Measurements from ENCODE around the gene FKRP.

The FKRP gene

DNA sequence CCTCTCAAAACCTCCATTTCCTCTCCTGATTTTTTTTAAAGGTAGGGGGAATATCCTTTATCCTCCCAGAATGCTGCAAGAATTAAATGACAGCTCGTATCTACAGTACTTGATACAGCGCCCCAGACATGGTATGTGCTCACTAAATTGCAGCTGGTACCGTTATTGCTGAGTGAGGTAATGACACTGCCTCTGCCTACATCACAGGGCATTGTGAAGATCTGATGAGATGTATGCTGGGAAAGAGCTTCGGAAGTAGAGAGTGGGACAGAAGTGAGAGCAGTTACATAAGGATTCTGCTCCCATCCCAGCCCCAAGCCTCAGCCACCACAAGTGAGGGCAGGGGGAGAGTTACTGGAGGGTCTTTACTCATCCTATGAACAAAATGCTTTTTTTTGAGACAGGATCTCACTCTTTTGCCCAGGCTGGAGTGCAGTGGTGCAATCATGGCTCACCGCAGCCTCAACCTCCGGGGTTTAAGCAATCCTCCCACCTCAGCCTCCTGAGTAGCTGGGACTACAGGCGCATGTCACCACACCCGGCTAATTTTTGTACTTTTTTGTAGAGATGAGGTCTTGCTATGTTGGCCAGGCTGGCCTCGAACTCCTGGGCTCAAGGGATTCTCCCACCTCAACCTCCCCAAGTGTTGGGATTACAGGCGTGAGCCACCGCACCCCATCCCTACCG lies 1.7 kb upstream of the FKRP start:
- Histone ChIP-seq H3K27ac (ENCODE audit: low read length) (no peak overlapping the region), H3K79me2 (ENCODE audit: low read length) (peaks cover 78% of the 10 kb centered on the region), H3K4me2 (ENCODE audit: low read depth, low read length) (peak overlapping the region; percentile 96; the same call in 1 of the 2 replicates), H3K27me3 (replicated peaks; ENCODE audit: insufficient read depth, low read length) (no peaks in the 10 kb centered on the region), H4K20me1 (ENCODE audit: insufficient read depth, low read length) (peaks cover 30% of the 10 kb centered on the region), H3K4me3 (ENCODE audit: low read length) (no peak overlapping the region), H3F3A (ENCODE audit: insufficient read depth, low read length) (no peaks in the 10 kb centered on the region), H3K9me3 (replicated peaks; ENCODE audit: insufficient read depth, low read length) (no peaks in the 10 kb centered on the region), H2AFZ (ENCODE audit: low read length) (no peak overlapping the region), H3K36me3 (replicated peaks; ENCODE audit: insufficient read depth, low read length) (no peaks in the 10 kb centered on the region), H3K4me1 (ENCODE audit: low read length) (peaks cover 14% of the 10 kb centered on the region), H3K9ac (ENCODE audit: low read length) (no peak overlapping the region), H3K9me2 (replicated peaks; ENCODE audit: insufficient read depth, low read length) (no peaks in the 10 kb centered on the region)
- TF ChIP-seq EZH2phosphoT487 (IDR thresholded peaks at IDR 0.05; ENCODE audit: low read length) = no peak
- TF ChIP-seq EZH2 (optimal IDR thresholded peaks at IDR 0.05; ENCODE audit: low read depth, low read length) = no peak
- TF ChIP-seq, protein P1, sequence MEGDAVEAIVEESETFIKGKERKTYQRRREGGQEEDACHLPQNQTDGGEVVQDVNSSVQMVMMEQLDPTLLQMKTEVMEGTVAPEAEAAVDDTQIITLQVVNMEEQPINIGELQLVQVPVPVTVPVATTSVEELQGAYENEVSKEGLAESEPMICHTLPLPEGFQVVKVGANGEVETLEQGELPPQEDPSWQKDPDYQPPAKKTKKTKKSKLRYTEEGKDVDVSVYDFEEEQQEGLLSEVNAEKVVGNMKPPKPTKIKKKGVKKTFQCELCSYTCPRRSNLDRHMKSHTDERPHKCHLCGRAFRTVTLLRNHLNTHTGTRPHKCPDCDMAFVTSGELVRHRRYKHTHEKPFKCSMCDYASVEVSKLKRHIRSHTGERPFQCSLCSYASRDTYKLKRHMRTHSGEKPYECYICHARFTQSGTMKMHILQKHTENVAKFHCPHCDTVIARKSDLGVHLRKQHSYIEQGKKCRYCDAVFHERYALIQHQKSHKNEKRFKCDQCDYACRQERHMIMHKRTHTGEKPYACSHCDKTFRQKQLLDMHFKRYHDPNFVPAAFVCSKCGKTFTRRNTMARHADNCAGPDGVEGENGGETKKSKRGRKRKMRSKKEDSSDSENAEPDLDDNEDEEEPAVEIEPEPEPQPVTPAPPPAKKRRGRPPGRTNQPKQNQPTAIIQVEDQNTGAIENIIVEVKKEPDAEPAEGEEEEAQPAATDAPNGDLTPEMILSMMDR (IDR thresholded peaks at IDR 0.05; ENCODE audit: low read length) = no peak
- no peak for DNase-seq

DNA sequence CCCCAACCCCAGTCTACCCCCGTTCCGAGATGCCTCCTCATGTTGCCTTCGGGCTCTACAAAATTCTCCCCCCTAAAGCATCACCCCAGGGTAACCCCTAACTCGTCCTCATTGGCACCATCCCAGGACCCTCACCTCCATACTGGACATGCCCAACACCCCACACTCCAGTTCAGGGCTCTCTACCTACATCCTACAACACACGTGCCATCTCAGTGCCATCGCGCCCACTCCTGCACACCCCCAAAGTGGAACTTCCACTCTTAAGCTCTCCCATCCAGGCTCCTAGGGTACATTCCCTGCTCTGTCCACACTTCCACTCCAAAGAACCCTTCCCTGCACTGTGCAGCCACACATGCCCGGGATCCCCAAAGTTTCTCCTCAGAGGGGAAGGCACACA lies 827 bp upstream of the FKRP start:
- Histone ChIP-seq H3K79me2 (ENCODE audit: low read length) (peaks cover 69% of the 10 kb centered on the region), H3K4me2 (ENCODE audit: low read depth, low read length) (peak overlapping the region; percentile 96), H3K9me2 (replicated peaks; ENCODE audit: insufficient read depth, low read length) (no peaks in the 10 kb centered on the region), H3F3A (ENCODE audit: insufficient read depth, low read length) (no peaks in the 10 kb centered on the region), H3K36me3 (replicated peaks; ENCODE audit: insufficient read depth, low read length) (no peaks in the 10 kb centered on the region), H4K20me1 (ENCODE audit: insufficient read depth, low read length) (peaks cover 26% of the 10 kb centered on the region), H3K9ac (ENCODE audit: low read length) (peak overlapping the region; percentile 89), H3K27me3 (replicated peaks; ENCODE audit: insufficient read depth, low read length) (no peaks in the 10 kb centered on the region), H3K27ac (ENCODE audit: low read length) (no peak overlapping the region), H2AFZ (ENCODE audit: low read length) (no peak overlapping the region), H3K9me3 (replicated peaks; ENCODE audit: insufficient read depth, low read length) (no peaks in the 10 kb centered on the region), H3K4me3 (ENCODE audit: low read length) (peak overlapping the region; percentile 97), H3K4me1 (ENCODE audit: low read length) (peaks cover 14% of the 10 kb centered on the region)
- no peak for TF ChIP-seq EZH2phosphoT487 (IDR thresholded peaks at IDR 0.05; ENCODE audit: low read length)
- TF ChIP-seq, protein P1 (IDR thresholded peaks at IDR 0.05; ENCODE audit: low read length) = no peak
- TF ChIP-seq EZH2 (optimal IDR thresholded peaks at IDR 0.05; ENCODE audit: low read depth, low read length) = no peak
- DNase-seq = no peak

DNA sequence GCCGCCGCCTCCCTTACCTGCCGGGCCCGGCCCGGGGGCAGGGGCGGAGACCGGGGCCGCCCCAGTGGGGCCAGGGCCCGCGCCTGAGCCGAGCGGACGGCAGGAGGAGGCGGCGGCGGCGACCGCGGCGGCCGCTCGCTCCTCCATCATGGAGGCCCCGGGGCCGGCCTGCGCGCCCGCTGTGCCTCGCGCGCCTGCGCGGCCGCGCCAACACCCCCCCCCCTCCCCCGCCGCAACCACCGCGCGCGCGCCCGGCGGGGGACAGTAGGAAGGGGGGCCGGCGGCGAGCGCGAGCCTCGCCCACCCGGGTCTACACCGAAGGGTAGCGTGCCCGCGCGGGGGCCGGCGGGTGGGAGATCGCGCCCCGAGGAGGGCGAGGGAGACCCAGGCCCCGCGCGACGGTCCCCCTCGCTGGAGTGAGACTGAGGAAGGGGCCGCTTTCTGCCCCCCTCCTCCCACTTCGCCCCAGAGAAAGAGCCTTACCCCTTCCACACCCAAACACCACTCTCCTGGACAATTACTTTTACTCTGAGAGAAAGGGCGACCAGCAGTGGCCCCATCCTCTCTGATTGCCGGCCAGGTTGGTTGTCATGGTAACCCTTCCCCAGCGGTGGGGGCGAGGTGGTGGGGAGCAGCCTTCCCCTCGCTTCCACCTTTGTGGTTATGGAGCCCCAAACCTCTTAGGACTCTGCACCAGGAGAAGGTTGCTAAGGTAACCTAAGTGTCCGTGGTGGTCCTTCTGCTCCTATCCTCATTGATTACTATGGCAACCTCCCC lies 612 bp downstream of the FKRP start, which contains the start of gene STRN4:
TSS of gene STRN4 (minus strand) at position 170 of the 777 bp plus-strand sequence. CDS start at position 150, 20 bp downstream.
- Histone ChIP-seq H3K9ac (ENCODE audit: low read length) (peak within 1 kb of the TSS; percentile 97), H3K4me3 (ENCODE audit: low read length) (peak within 1 kb of the TSS; percentile 97), H2AFZ (ENCODE audit: low read length) (peak within 1 kb of the TSS; percentile 92), H3K9me3 (replicated peaks; ENCODE audit: insufficient read depth, low read length) (no peaks in the 10 kb centered on the region), H3K27ac (ENCODE audit: low read length) (peak within 1 kb of the TSS; percentile 56; the same call in 1 of the 2 replicates), H3K9me2 (replicated peaks; ENCODE audit: insufficient read depth, low read length) (no peaks in the 10 kb centered on the region), H3K4me1 (ENCODE audit: low read length) (peaks cover 14% of the 10 kb centered on the region), H3F3A (ENCODE audit: insufficient read depth, low read length) (no peaks in the 10 kb centered on the region), H3K79me2 (ENCODE audit: low read length) (peaks cover 54% of the 10 kb centered on the region), H3K27me3 (replicated peaks; ENCODE audit: insufficient read depth, low read length) (no peaks in the 10 kb centered on the region), H4K20me1 (ENCODE audit: insufficient read depth, low read length) (peaks cover 21% of the 10 kb centered on the region), H3K36me3 (replicated peaks; ENCODE audit: insufficient read depth, low read length) (no peaks in the 10 kb centered on the region), H3K4me2 (ENCODE audit: low read depth, low read length) (peak within 1 kb of the TSS; percentile 96)
- TF ChIP-seq, protein P1 (IDR thresholded peaks at IDR 0.05; ENCODE audit: low read length) = no peak
- TF ChIP-seq EZH2 (optimal IDR thresholded peaks at IDR 0.05; ENCODE audit: low read depth, low read length) (no peak), EZH2phosphoT487 (IDR thresholded peaks at IDR 0.05; ENCODE audit: low read length) (no peak)
- DNase-seq = peak; percentile 64

Measured in MM.1S (cell line).